Endothelial cell of umbilical vein (primary cell): ENCODE results near the gene LYSMD4. TPM values are rescaled to one million over a fixed set of nuclear protein-coding genes. Genes with fewer than 3 reads are reported as not detected.

Source experiments
- BruUV-seq: library from RNA; stranded (reverse); fragments of 400-500 nt; replicated peaks from 2 replicates; lab custom pipeline; 2021; lab: Mats Ljungman, UMichigan
- CTCF ChIA-PET: fragments of 300-600, 350-600 bp; sonication (Branson Sonifier 250); formaldehyde crosslinking; loops from one replicate; lab custom pipeline; 2021; ENCODE audit warnings: antibody characterized with exemption, inconsistent platforms; lab: Charles Lee
- POLR2A ChIA-PET: fragments of 300-600, 350-600 bp; sonication (Branson Sonifier 250); formaldehyde crosslinking; loops from one replicate; lab custom pipeline; 2021; ENCODE audit warnings: antibody characterized with exemption, inconsistent platforms; lab: Charles Lee
- DNase-seq: peaks from one replicate; pipeline ENCODE4 v3.0.0-alpha.2; 2011; ENCODE audit warnings: low read depth, low spot score
- FAIRE-seq: peaks from 2 replicates; lab custom pipeline; 2011; peaks lifted over from hg19 to GRCh38; lab: Jason Lieb, UNC
- H2AFZ ChIP-seq: 2 replicates; pipeline ENCODE4 v1.6.0; 2012; ENCODE audit warnings: low read depth, low read length, control low read depth, inconsistent platforms
- H3K27ac ChIP-seq: 2 replicates; pipeline ENCODE4 v1.5.1; 2011; ENCODE audit warnings: low read depth, mild to moderate bottlenecking, control low read depth, low read length, moderate library complexity; ENCODE audit not compliant: insufficient read depth
- H3K27me3 ChIP-seq, 2 experiments: 2 replicates each; pipeline versions ENCODE4 v1.6.0 to v1.6.1; 2011; ENCODE audit warnings: low read length in 2 of 2, mixed read lengths in 1 of 2; ENCODE audit not compliant: control insufficient read depth in 2 of 2, insufficient read depth in 2 of 2
- H3K36me3 ChIP-seq, 2 experiments: 2 replicates in 1 of 2; 3 replicates in 1 of 2; pipeline ENCODE4 v1.5.1; 2011; ENCODE audit warnings: low read length in 2 of 2, mild to moderate bottlenecking in 1 of 2, moderate library complexity in 1 of 2; ENCODE audit not compliant: control insufficient read depth in 2 of 2, insufficient read depth in 2 of 2; ENCODE audit errors: extremely low read depth in 1 of 2
- H3K4me1 ChIP-seq: 3 replicates; pipeline ENCODE4 v1.5.1; 2011; ENCODE audit warnings: mild to moderate bottlenecking, low read length; ENCODE audit not compliant: control insufficient read depth, insufficient read depth; ENCODE audit errors: extremely low read depth
- H3K4me2 ChIP-seq: 2 replicates; pipeline ENCODE4 v1.6.1; 2011; ENCODE audit warnings: low read length, control low read depth, mixed read lengths; ENCODE audit not compliant: insufficient read depth
- H3K4me3 ChIP-seq, 3 experiments: fragments of 200-600 bp in 1 of 3; sonication (generic), shearing (Covaris generic) in 1 of 3; replicated peaks in 1 of 3; 2 replicates each; pipeline ENCODE4 v1.5.1; 2011 to 2016; ENCODE audit warnings: control low read depth in 3 of 3, low read length in 3 of 3, mild to moderate bottlenecking in 2 of 3, inconsistent platforms in 1 of 3, low read depth in 1 of 3, moderate library complexity in 1 of 3; ENCODE audit not compliant: insufficient read depth in 1 of 3
- H3K79me2 ChIP-seq: 2 replicates; pipeline ENCODE4 v1.6.0; 2012; ENCODE audit warnings: low read length, inconsistent platforms; ENCODE audit not compliant: control insufficient read depth, insufficient read depth
- H3K9ac ChIP-seq: replicated peaks from 2 replicates; pipeline ENCODE3; 2011; ENCODE audit warnings: low read length, control low read depth; ENCODE audit not compliant: insufficient read depth; ENCODE audit errors: extremely low read depth
- H3K9me1 ChIP-seq: replicated peaks from 3 replicates; pipeline ENCODE4 v1.6.0; 2011; ENCODE audit warnings: mild to moderate bottlenecking, low read length; ENCODE audit not compliant: control insufficient read depth, insufficient read depth; ENCODE audit errors: extremely low read depth
- H3K9me3 ChIP-seq: replicated peaks from 2 replicates; pipeline ENCODE4 v1.5.1; 2012; ENCODE audit warnings: low read length, inconsistent platforms; ENCODE audit not compliant: control insufficient read depth, insufficient read depth
- H4K20me1 ChIP-seq: replicated peaks from 2 replicates; pipeline ENCODE3; 2011; ENCODE audit warnings: mild to moderate bottlenecking, low read length; ENCODE audit not compliant: control insufficient read depth, insufficient read depth; ENCODE audit errors: extremely low read depth
- EZH2 ChIP-seq: IDR thresholded peaks from 2 replicates; pipeline ENCODE4 v1.6.1; 2012; ENCODE audit warnings: borderline replicate concordance, low read depth, mild to moderate bottlenecking, moderate library complexity, low read length, inconsistent platforms; ENCODE audit not compliant: severe bottlenecking
- FOS ChIP-seq: IDR thresholded peaks from 2 replicates; pipeline ENCODE4 v1.6.1; 2011; ENCODE audit warnings: mild to moderate bottlenecking, low read length, moderate library complexity, borderline replicate concordance; ENCODE audit not compliant: insufficient read depth
- GATA2 ChIP-seq: IDR thresholded peaks from 2 replicates; pipeline ENCODE4 v1.7.0; 2011; ENCODE audit warnings: low read depth, mild to moderate bottlenecking, moderate library complexity, mixed read lengths, low read length; ENCODE audit not compliant: insufficient read length, insufficient read depth
- JUN ChIP-seq: IDR thresholded peaks from 2 replicates; pipeline ENCODE4 v1.6.1; 2011; ENCODE audit warnings: borderline replicate concordance, low read depth; ENCODE audit not compliant: insufficient read length, insufficient read depth
- MYC ChIP-seq: IDR thresholded peaks from one replicate; pipeline ENCODE4 v1.6.1; 2011; ENCODE audit warnings: mild to moderate bottlenecking, low read depth, low read length
- POLR2A ChIP-seq: IDR thresholded peaks from 2 replicates; pipeline ENCODE4 v1.6.1; 2012; ENCODE audit warnings: low read depth, mild to moderate bottlenecking, control low read depth, low read length
- POLR2AphosphoS5 ChIP-seq: IDR thresholded peaks from 2 replicates; pipeline ENCODE4 v1.6.1; 2012; ENCODE audit warnings: low read depth, mild to moderate bottlenecking, control low read depth, low read length, moderate library complexity; ENCODE audit not compliant: insufficient read depth
- dilution Hi-C: fragments of 300-500 bp; cut with MboI; formaldehyde crosslinking; loops from one replicate; pipeline ENCODE4 v1.15.0; 2019; ENCODE audit warnings: low sequenced_read_pairs; ENCODE audit not compliant: extremely low pct_ligation_motif_present
- intact Hi-C: fragments of 100-400 bp; cut with micrococcal nuclease; formaldehyde crosslinking; loops from one replicate; pipeline ENCODE4 v1.10.0; 2022
- polyA plus RNA-seq, 4 experiments: library from polyadenylated mRNA; depleted of rRNA in 3 of 4; stranded (reverse) in 3 of 4; unstranded in 1 of 4; fragments of >200 nt; gene quantifications; 2 replicates each; pipeline versions ENCODE4 v1.2.1 to v1.2.3, GENCODE V29; 2011 to 2012; ENCODE audit warnings: missing spikeins in 1 of 4
- total RNA-seq: library from RNA; stranded (reverse); gene quantifications from 2 replicates; pipeline ENCODE4 v1.2.3, GENCODE V29; 2021
- TF ChIP-seq, protein P1 (sequence below): IDR thresholded peaks from 2 replicates; pipeline ENCODE4 v1.6.1; 2011; ENCODE audit not compliant: insufficient read depth, insufficient read length
- TF ChIP-seq, protein P2 (sequence below), 2 donors: IDR thresholded peaks; 1 replicate in 1 of 2; 2 replicates in 1 of 2; pipeline ENCODE4 v1.5.1; 2011; ENCODE audit warnings: low read length in 2 of 2, mild to moderate bottlenecking in 2 of 2, moderate library complexity in 2 of 2, control low read depth in 1 of 2, inconsistent platforms in 1 of 2, low read depth in 1 of 2; ENCODE audit not compliant: insufficient read depth in 1 of 2; ENCODE audit errors: extremely low read depth in 1 of 2

Gene LYSMD4
- total and polyA plus RNA-seq, 2 donors (not counting 3 experiments of a cell fraction or from before 2014, with no cell fraction given) = 7.0 to 7.1 TPM

DNA sequence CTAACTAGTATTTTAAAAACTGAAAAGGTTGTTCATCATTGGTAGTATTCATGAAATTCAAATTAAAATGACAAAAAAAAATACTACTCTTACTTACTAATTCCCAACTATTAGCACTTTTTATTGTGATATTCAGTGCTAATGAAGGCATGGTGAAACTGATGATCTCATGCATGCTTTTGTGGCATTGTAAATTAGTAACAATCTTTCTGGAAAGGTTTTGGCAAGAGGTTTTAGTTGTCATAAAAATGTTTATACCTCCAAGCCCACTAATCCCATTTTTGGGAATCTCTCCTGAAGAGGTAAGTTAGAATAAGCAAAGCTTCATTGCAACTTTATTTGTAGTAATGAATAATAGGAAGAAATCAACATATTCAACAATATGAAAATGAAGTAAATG is 53.0 kb downstream of the LYSMD4 start:
- Histone ChIP-seq H3K27me3 (no peaks in the 10 kb centered on the region), H3K9me3 (no peaks in the 10 kb centered on the region), H3K4me2 (no peak overlapping the region), H3K36me3 (peaks cover 1 to 6% of the 10 kb centered on the region in 2 experiments), H3K27ac (no peak overlapping the region), H2AFZ (no peak overlapping the region), H3K4me3 (no peak overlapping the region), H3K9me1 (no peaks in the 10 kb centered on the region), H3K4me1 (peaks cover 23% of the 10 kb centered on the region), H3K79me2 (peaks cover 3% of the 10 kb centered on the region), H4K20me1 (no peaks in the 10 kb centered on the region), H3K9ac (no peak overlapping the region)
- intact Hi-C loops = loop anchor here (5.0 kb wide), 1 partner anchor 338 kb away; no protein-coding TSS in a partner anchor
- TF ChIP-seq, protein P1, sequence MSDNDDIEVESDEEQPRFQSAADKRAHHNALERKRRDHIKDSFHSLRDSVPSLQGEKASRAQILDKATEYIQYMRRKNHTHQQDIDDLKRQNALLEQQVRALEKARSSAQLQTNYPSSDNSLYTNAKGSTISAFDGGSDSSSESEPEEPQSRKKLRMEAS = no peak
- no peak for TF ChIP-seq POLR2A
- TF ChIP-seq JUN = no peak
- TF ChIP-seq MYC = no peak
- TF ChIP-seq EZH2 = no peak
- TF ChIP-seq, protein P2, sequence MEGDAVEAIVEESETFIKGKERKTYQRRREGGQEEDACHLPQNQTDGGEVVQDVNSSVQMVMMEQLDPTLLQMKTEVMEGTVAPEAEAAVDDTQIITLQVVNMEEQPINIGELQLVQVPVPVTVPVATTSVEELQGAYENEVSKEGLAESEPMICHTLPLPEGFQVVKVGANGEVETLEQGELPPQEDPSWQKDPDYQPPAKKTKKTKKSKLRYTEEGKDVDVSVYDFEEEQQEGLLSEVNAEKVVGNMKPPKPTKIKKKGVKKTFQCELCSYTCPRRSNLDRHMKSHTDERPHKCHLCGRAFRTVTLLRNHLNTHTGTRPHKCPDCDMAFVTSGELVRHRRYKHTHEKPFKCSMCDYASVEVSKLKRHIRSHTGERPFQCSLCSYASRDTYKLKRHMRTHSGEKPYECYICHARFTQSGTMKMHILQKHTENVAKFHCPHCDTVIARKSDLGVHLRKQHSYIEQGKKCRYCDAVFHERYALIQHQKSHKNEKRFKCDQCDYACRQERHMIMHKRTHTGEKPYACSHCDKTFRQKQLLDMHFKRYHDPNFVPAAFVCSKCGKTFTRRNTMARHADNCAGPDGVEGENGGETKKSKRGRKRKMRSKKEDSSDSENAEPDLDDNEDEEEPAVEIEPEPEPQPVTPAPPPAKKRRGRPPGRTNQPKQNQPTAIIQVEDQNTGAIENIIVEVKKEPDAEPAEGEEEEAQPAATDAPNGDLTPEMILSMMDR (IDR thresholded peaks at IDR 0.05; ENCODE audit: extremely low read depth in 1 of 2, insufficient read depth in 1 of 2, low read depth in 1 of 2, low read length in 2 of 2) = no peak
- no peak for TF ChIP-seq GATA2
- no peak for TF ChIP-seq FOS
- TF ChIP-seq POLR2AphosphoS5 = no peak
- ChIA-PET CTCF (interaction anchor here (3.2 kb wide), 1 partner anchor 24 kb away, joined by 56 read pairs; no protein-coding TSS in a partner anchor), POLR2A (no interaction called here)
- FAIRE-seq = no peak
- dilution Hi-C loops = no loop called here
- DNase-seq = no peak
- no TSS peak for BruUV-seq
